Right lobe of liver (tissue), 6 donors: ENCODE measurements around the gene LMNTD2. TPM values are rescaled to one million over a fixed set of nuclear protein-coding genes. Genes with fewer than 3 reads are reported as not detected.
A peak's percentile ranks its signal among the peaks of the same experiment; 100 is the strongest.

Source experiments
- ATAC-seq, 4 donors: fragments of 200-7000 bp; cut with Tn5 transposase; one replicate each; pipeline ENCODE4 v1.9.1; 2020; ENCODE audit warnings: mild to moderate bottlenecking in 4 of 4, moderate library complexity in 4 of 4
- DNase-seq, 3 donors: peaks; one replicate each; pipeline ENCODE4 v3.0.0-alpha.2; 2020
- H3K27ac ChIP-seq, 3 donors: fragments of 200-600 bp; one replicate each; pipeline ENCODE4 v1.8.0; 2022
- H3K27me3 ChIP-seq, 2 donors: fragments of 200-600 bp; one replicate each; pipeline ENCODE4 v1.8.0; 2022
- H3K36me3 ChIP-seq, 4 donors: fragments of 200-600 bp; sonication (generic) in 1 of 4; one replicate each; pipeline versions ENCODE4 v1.5.1 to v1.8.0; 2017 to 2022; ENCODE audit warnings: control low read depth in 1 of 4
- H3K4me1 ChIP-seq, 4 donors: fragments of 200-600 bp; sonication (generic) in 1 of 4; one replicate each; pipeline versions ENCODE4 v1.5.1 to v1.8.0; 2017 to 2022; ENCODE audit warnings: control low read depth in 1 of 4
- H3K4me3 ChIP-seq, 3 donors: fragments of 200-600 bp; one replicate each; pipeline ENCODE4 v1.8.0; 2022
- H3K9me3 ChIP-seq, 4 donors: fragments of 200-600 bp; sonication (generic) in 1 of 4; one replicate each; pipeline versions ENCODE4 v1.5.1 to v1.8.0; 2017 to 2022; ENCODE audit warnings: control low read depth in 1 of 4
- POLR2A ChIP-seq: fragments of 450-650 bp; IDR thresholded peaks from one replicate; pipeline ENCODE4 v1.6.1; 2017; ENCODE audit warnings: antibody characterized with exemption, mild to moderate bottlenecking
- WGBS: methylation state at CpG from one replicate; pipeline ENCODE4 v1.1.6; 2018; ENCODE audit warnings: low coverage, low lambda C conversion rate; ENCODE audit not compliant: insufficient coverage; ENCODE audit errors: missing lambda C conversion rate; 5-methylcytosine and 5-hydroxymethylcytosine counted together
- intact Hi-C, 2 donors: fragments of 100-400 bp; cut with DNase I; formaldehyde crosslinking; loops; one replicate each; pipeline versions ENCODE4 v1.11.2 to v1.14.1; 2022
- long read RNA-seq: library from polyadenylated mRNA; unstranded; transcript quantifications from one replicate; pipeline ENCODE4 v2.0.0, GENCODE V29; 2019
- total RNA-seq, 6 experiments: library from RNA; depleted of rRNA in 2 of 6; stranded (reverse); fragments of >200 nt in 2 of 6; fragmentation: NEBNext Ultra II Directional in 3 of 6; extraction: Animal tissue kit (Norgen Biotek cat#: 25700) in 3 of 6; gene quantifications; one replicate each; pipeline versions ENCODE4 v1.1.0 to v1.2.4, GENCODE V29; 2016 to 2023
- TF ChIP-seq, protein P1 (sequence below), 4 donors: fragments of 200-600 bp in 3 of 4; fragments of 450-650 bp in 1 of 4; IDR thresholded peaks; one replicate each; pipeline versions ENCODE4 v1.5.1 to v1.8.0; 2016 to 2022; ENCODE audit warnings: antibody characterized with exemption in 4 of 4, mild to moderate bottlenecking in 2 of 4
- donor health status: DM: no; HTN: yes; CAD: no.
- donor health status: DM: no; HTN: no; CAD: no.
- donor health status: DM: no; HTN: no; CAD: no.
- donor health status: DM: no; HTN: yes; CAD: no.
- donor health status: DM: no; HTN: yes; CAD: no.

The LMNTD2 gene, protein sequence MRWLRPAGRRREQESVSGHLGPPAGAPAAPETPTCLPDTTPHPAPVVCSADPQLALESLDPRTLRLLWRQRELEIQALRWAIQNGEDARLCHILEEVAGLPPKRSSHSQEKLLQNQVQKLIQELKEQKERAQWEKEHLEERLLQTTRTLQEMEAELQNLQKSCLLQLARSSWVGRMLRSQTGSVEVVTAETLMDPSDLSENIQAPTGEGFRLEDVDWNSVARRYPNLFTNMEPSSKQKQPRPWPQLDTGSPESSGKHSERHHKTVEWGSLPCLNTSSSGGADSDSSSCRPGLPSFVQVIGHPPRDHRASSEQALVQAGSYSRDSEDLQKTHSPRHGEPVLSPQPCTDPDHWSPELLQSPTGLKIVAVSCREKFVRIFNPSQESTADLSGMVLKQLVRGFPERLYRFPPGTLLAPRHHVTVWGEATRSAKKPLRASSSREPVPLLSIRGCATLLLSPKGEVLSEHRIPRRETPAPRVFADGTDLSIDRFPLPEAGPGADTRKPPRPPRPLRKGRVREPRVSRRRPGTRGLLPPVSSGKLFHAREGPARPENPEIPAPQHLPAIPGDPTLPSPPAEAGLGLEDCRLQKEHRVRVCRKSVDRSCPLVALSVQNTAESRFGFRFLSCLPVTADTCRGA
- 10 to 100 TPM in 1 of 6 experiments, 1 to 10 TPM in 5; 4.7 to 14.7 (median 7.9) TPM for total RNA-seq
- long read RNA-seq, result 0 reads

DNA sequence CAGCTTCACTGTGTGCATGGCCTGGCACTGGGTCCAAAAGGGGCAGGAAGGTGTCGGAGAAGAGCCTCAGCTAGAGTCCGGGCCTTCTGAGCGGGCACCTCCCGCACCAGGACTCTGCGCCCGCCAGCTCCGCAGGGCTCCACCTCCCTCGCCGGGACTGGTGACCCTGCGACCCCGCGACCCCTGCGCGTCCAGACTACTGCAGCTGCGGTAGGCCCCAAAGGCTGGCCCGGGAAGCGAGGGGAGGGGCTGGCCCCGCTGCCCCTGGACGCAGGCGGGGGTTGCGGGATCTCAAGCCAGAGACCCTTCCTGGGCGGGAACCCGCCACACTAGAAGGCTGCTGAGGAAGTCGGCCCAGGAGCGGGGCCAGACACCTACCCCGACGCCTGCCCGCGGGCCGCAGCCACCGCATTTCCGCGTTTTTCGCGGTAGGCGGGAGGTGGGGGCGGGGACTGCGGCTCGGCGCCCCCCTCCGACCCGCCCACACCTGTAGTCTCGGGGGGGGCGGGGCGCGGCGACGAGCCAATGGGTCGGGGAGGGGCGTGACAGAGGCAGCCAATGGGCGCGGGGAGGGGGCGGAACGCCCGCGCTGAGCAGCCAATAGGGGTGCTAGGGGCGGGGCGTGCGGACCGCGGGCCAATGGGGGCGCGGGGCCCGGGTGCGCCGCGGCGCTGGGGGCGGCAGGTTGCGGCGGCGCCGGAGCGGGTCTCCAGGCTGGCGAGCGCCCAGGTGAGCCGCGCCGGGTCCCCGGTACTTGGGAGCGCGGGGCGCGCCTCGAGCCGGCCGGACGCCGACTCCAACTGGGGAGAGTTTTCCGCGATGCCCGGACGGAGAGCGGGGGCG lies at the start of gene LMNTD2, which contains the start of gene RASSF7:
TSS of gene LMNTD2 (minus strand) at position 434 of the 843 bp plus-strand sequence. CDS start at position 412, 22 bp downstream.
TSS of gene RASSF7 (plus strand) at position 666 of the 843 bp plus-strand sequence. CDS start 799 bp downstream, outside the sequence.
- Histone ChIP-seq H3K4me1 (peaks cover 0 to 21% (median 8%) of the 10 kb centered on the region in 4 donors), H3K4me3 (peak within 1 kb of the TSS; percentile 83 to 100 (median 84)), H3K36me3 (peaks cover 0 to 6% (median 2%) of the 10 kb centered on the region in 4 donors), H3K27me3 (no peaks in the 10 kb centered on the region), H3K9me3 (no peaks in the 10 kb centered on the region), H3K27ac (peak within 1 kb of the TSS; percentile 50 to 83 (median 81))
- ATAC-seq (peak; percentile 78 to 90 (median 85)), DNase-seq (peak; percentile 96)
- TF ChIP-seq, protein P1, sequence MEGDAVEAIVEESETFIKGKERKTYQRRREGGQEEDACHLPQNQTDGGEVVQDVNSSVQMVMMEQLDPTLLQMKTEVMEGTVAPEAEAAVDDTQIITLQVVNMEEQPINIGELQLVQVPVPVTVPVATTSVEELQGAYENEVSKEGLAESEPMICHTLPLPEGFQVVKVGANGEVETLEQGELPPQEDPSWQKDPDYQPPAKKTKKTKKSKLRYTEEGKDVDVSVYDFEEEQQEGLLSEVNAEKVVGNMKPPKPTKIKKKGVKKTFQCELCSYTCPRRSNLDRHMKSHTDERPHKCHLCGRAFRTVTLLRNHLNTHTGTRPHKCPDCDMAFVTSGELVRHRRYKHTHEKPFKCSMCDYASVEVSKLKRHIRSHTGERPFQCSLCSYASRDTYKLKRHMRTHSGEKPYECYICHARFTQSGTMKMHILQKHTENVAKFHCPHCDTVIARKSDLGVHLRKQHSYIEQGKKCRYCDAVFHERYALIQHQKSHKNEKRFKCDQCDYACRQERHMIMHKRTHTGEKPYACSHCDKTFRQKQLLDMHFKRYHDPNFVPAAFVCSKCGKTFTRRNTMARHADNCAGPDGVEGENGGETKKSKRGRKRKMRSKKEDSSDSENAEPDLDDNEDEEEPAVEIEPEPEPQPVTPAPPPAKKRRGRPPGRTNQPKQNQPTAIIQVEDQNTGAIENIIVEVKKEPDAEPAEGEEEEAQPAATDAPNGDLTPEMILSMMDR (IDR thresholded peaks at IDR 0.05), result no peak
- TF ChIP-seq POLR2A, result peak; percentile 75
- intact Hi-C loops, result no loop called here
- 20% methylated on average over 1 of the region's 95 CpGs for WGBS

DNA sequence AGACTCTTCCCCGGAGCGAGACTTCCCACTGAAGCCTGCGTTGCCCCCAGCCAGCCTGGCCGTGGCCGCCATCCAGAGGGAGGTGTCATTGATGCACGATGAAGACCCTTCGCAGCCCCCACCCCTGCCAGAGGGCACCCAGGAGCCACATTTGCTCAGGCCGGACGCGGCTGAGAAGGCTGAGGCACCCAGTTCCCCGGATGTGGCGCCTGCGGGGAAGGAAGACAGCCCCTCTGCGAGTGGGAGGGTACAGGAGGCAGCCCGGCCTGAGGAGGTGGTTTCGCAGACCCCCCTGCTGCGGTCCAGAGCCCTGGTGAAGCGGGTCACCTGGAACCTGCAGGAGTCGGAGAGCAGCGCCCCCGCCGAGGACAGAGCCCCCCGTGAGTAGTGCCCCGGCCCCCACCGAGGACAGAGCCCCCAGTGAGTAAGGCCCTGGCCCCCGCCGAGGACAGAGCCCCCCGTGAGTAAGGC lies 48.8 kb upstream of the LMNTD2 start:
- intact Hi-C loops, result no loop called here
- no peak overlapping the region for H3K4me3 ChIP-seq
- ATAC-seq (no peak), DNase-seq (no peak)
- H3K9me3 ChIP-seq, result no peaks in the 10 kb centered on the region
- peak overlapping the region in 1 of 3 donors; percentile 4 for H3K27ac ChIP-seq
- peaks cover 0 to 60% (median 29%) of the 10 kb centered on the region in 4 donors for H3K4me1 ChIP-seq
- H3K36me3 ChIP-seq, result peaks cover 6 to 84% (median 49%) of the 10 kb centered on the region in 4 donors
- no peaks in the 10 kb centered on the region for H3K27me3 ChIP-seq
- WGBS, result 93% methylated on average over 6 of the region's 28 CpGs
- no peak for TF ChIP-seq POLR2A
- TF ChIP-seq, protein P1 (IDR thresholded peaks at IDR 0.05), result no peak

- H3K4me1 ChIP-seq, result peaks cover 0 to 55% (median 26%) of the 10 kb centered on the region in 4 donors
- intact Hi-C loops, result no loop called here
- peak in 1 of 4 donors; percentile 0 for ATAC-seq
- TF ChIP-seq, protein P1 (IDR thresholded peaks at IDR 0.05), result no peak
- TF ChIP-seq POLR2A, result no peak
- H3K4me3 ChIP-seq, result no peak overlapping the region
- 100% methylated on average over 1 of the region's 28 CpGs for WGBS
- DNase-seq, result peak in 1 of 3 donors; percentile 53
- H3K36me3 ChIP-seq, result peaks cover 6 to 89% (median 53%) of the 10 kb centered on the region in 4 donors
- H3K9me3 ChIP-seq, result no peaks in the 10 kb centered on the region
- peak overlapping the region in 1 of 3 donors; percentile 4 for H3K27ac ChIP-seq
- H3K27me3 ChIP-seq, result no peaks in the 10 kb centered on the region
Measured at GRCh38 chr11:608791-609251, 48.3 kb upstream of the LMNTD2 start.
